ENCODE data around the gene OR51F2. TPM values are rescaled to one million over a fixed set of nuclear protein-coding genes. Genes with fewer than 3 reads are reported as not detected.
"Not testable (repeated sequence)": the region's sequence is repeated elsewhere in the genome, so short reads cannot be mapped to it uniquely, and the experiment has no call there.

The OR51F2 gene
- total RNA-seq, 2 experiments from 2014 or later = not detected

- Mint-ChIP-seq H3K4me1 (ENCODE audit: low read depth) (no peaks in the 10 kb centered on the region), H3K36me3 (ENCODE audit: low read depth) (no peaks in the 10 kb centered on the region), H3K9me3 (no peaks in the 10 kb centered on the region), H3K27ac (no peak within 1 kb of the TSS), H3K27me3 (peaks cover 13% of the 10 kb centered on the region), H3K4me3 (no peak within 1 kb of the TSS)
- CTCF ChIA-PET = no interaction called here
- no peaks in the 10 kb centered on the region for H3K36me3 ChIP-seq (ENCODE audit: insufficient read depth, low read length)
- H3K4me3 ChIP-seq (ENCODE audit: low read length) = no peak within 1 kb of the TSS
- POLR2A ChIA-PET = no interaction called here
- ATAC-seq (ENCODE audit: poor library complexity) (no peak), DNase-seq (no peak)
- peaks cover 3 to 6% of the 10 kb centered on the region in 2 experiments for H3K27me3 ChIP-seq (ENCODE audit: control insufficient read depth in 1 of 2, insufficient read depth in 2 of 2, low read length in 2 of 2)
- no peak for TF ChIP-seq CTCF (IDR thresholded peaks at IDR 0.05)
- intact Hi-C loops (cut with DNase I, micrococcal nuclease) = no loop called here
- peaks cover 0 to 6% of the 10 kb centered on the region in 2 experiments for H3K9me3 ChIP-seq (ENCODE audit: control insufficient read depth in 1 of 2, insufficient read depth in 1 of 2, low read length in 2 of 2)
- H3K4me1 ChIP-seq (ENCODE audit: insufficient read depth, low read length) = no peaks in the 10 kb centered on the region
- no peak within 1 kb of the TSS for H3K27ac ChIP-seq (ENCODE audit: low read depth in 1 of 2, low read length in 2 of 2)
These were observed 27.9 kb downstream of the OR51F2 start, which contains the start of gene OR51S1 for GRCh38 chr11:4848908-4849532. Gene OR51S1 (minus strand): TSS chr11:4849208. CDS start chr11:4849208, 0 bp downstream.

- Histone ChIP-seq H3K9me3 (ENCODE audit: control insufficient read depth in 1 of 2, insufficient read depth in 1 of 2, low read length in 2 of 2) (peaks cover 0 to 10% of the 10 kb centered on the region in 2 experiments), H3K4me1 (ENCODE audit: insufficient read depth, low read length) (no peaks in the 10 kb centered on the region), H3K36me3 (ENCODE audit: insufficient read depth, low read length) (no peaks in the 10 kb centered on the region), H3K4me3 (ENCODE audit: low read length) (no peak overlapping the region), H3K27ac (ENCODE audit: low read depth in 1 of 2, low read length in 2 of 2) (no peak overlapping the region), H3K27me3 (ENCODE audit: control insufficient read depth in 1 of 2, insufficient read depth in 2 of 2, low read length in 2 of 2) (peaks cover 3 to 6% of the 10 kb centered on the region in 2 experiments)
- no peaks in the 10 kb centered on the region for H3K36me3 Mint-ChIP-seq (ENCODE audit: low read depth)
- ATAC-seq (ENCODE audit: poor library complexity) = no peak
- TF ChIP-seq CTCF (IDR thresholded peaks at IDR 0.05) = no peak
- no peak for DNase-seq
- no peak overlapping the region for H3K4me3 Mint-ChIP-seq
- H3K27ac Mint-ChIP-seq = no peak overlapping the region
- POLR2A ChIA-PET = no interaction called here
- no peaks in the 10 kb centered on the region for H3K4me1 Mint-ChIP-seq (ENCODE audit: low read depth)
- no peaks in the 10 kb centered on the region for H3K9me3 Mint-ChIP-seq
- intact Hi-C loops (cut with DNase I, micrococcal nuclease) = no loop called here
- CTCF ChIA-PET = no interaction called here
- peaks cover 6% of the 10 kb centered on the region for H3K27me3 Mint-ChIP-seq
These were observed 29.9 kb downstream of the OR51F2 start for GRCh38 chr11:4851033-4851432.

DNA sequence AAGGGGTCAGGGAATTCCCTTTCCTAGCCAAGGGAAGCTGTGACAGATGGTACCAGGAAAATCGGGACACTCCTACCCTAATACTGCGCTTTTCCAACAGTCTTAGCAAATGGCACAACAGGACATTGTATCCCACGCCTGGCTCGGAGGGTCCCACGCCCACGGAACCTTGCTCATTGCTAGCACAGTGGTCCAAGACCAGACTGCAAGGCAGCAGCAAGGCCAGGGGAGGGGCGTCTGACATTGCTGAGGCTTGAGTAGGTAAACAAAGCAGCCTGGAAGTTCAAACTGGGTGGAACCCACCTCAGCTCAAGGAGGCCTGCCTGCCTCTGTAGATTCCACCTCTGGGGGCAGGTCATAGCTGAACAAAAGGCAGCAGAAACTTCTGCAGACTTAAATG lies 33.2 kb downstream of the OR51F2 start:
- H3K36me3 Mint-ChIP-seq (ENCODE audit: low read depth); DNase-seq; ATAC-seq (ENCODE audit: poor library complexity); H3K27me3 ChIP-seq (ENCODE audit: control insufficient read depth in 1 of 2, insufficient read depth in 2 of 2, low read length in 2 of 2); POLR2A ChIA-PET; H3K4me3 Mint-ChIP-seq; H3K36me3 ChIP-seq (ENCODE audit: insufficient read depth, low read length); H3K27ac ChIP-seq (ENCODE audit: low read depth in 1 of 2, low read length in 2 of 2); intact Hi-C loops (cut with DNase I, micrococcal nuclease); CTCF ChIA-PET; H3K27ac Mint-ChIP-seq; H3K9me3 Mint-ChIP-seq; H3K9me3 ChIP-seq (ENCODE audit: control insufficient read depth in 1 of 2, insufficient read depth in 1 of 2, low read length in 2 of 2); H3K27me3 Mint-ChIP-seq; H3K4me1 ChIP-seq (ENCODE audit: insufficient read depth, low read length); H3K4me1 Mint-ChIP-seq (ENCODE audit: low read depth); H3K4me3 ChIP-seq (ENCODE audit: low read length): not testable (repeated sequence)

Measured in CD4-positive, alpha-beta T cell (primary cell).